GM18951 (cell line): ENCODE measurements around the gene SURF1.
A peak's percentile ranks its signal among the peaks of the same experiment; 100 is the strongest.
"Not testable (repeated sequence)": the region's sequence is repeated elsewhere in the genome, so short reads cannot be mapped to it uniquely, and the experiment has no call there.

Source experiments
- POLR2A ChIP-seq: IDR thresholded peaks from 4 replicates; pipeline ENCODE4 v1.6.1; 2011; ENCODE audit warnings: mild to moderate bottlenecking; ENCODE audit not compliant: insufficient read length, insufficient read depth; ENCODE audit errors: extremely low read depth
- in situ Hi-C: fragments of 300-500 bp; cut with MboI; formaldehyde crosslinking; loops from one replicate; pipeline ENCODE4 v1.12.0; 2022; ENCODE audit warnings: low sequenced_read_pairs, mixed read lengths, inconsistent platforms; ENCODE audit not compliant: unreplicated experiment

The SURF1 gene

DNA sequence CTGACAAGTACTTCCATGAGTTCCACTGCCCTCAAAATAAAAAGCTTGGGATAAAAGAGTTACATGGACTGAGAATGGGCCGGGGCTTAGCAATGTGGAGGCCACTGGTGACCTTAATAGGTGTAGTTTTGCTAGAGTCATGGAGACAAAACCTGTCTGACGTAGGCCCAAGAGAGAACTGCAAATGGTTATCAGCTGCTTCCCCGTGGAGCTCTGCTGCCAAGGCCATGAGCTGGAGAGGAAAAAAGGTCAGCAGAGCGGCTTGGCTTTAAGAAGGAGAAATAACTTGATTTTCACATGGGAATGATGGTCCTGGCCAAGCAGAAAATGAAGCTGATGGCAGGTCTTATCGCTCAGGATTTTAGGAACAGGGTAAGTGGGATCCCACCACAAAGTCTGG, 16.6 kb downstream of the SURF1 start:
- TF ChIP-seq POLR2A, result no peak

DNA sequence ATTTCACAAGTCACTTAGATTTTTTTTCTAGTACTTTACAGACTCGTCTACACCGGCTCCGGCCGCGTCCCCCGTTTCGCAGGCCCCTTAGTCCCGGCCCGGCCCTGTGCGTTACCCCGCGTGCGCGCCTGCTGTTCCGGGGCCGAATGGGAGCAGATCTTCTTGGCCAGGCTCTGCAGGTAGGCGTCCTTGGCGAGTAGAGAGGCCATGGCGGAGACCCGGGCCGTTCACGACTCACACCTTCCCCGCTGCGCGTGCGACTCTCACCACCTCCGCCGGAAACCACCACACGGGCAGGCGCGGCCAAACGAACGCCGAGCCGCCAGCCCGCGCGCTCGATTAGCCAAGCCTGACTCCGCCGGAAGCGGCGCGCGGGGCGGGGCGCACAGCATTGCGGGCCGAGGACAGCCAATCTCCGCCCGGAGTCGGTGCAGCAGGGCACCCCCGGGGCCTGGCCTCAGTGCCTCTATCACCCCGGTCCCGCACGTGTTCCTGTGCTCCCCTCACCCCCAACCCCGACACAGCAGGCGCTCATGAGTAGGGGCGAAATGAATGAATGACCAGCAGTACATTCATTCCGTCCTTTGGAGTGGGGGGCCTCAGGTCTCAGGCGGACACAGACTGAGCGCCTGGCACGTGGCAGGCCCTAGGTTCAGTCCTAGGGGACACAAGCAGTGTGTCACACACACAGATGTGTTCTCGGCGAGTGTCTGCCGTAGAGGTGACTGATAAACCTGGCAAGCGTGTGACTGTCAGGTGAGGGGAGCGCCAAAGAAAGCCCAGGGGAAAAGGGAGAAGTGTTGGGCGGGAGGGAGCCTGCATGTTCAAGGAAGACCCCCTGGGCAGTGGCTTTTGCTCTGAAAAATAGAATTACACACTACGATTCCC, 20.1 kb downstream of the SURF1 start, which contains the start of gene SURF6:
Gene SURF6 (minus strand): TSS at position 265 of the 888 bp plus-strand sequence. CDS start 56 bp downstream, at position 209.
- TF ChIP-seq POLR2A, result peak; percentile 84
- in situ Hi-C loops, result no loop called here

More for the DNA sequence above, 16.6 kb downstream of the SURF1 start:
- in situ Hi-C loops, result no loop called here

DNA sequence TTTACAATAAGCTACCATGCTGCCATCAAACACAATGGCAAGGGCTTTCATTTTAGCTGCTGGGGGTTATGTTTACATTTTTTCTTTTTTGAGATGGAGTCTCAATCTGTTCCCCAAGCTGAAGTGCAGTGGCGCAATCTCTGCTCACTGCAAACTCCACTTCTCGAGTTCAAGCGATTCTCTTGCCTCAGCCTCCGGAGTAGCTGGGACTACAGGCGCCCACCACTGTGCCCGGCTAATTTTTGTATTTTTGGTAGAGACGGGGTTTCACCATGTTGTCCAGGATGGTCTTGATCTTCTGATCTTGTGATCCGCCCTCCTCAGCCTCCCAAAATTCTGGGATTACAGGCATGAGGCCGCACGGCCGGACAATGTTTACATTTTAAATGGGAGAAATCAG, 21.4 kb downstream of the SURF1 start:
- in situ Hi-C loops, result not testable (repeated sequence)

DNA sequence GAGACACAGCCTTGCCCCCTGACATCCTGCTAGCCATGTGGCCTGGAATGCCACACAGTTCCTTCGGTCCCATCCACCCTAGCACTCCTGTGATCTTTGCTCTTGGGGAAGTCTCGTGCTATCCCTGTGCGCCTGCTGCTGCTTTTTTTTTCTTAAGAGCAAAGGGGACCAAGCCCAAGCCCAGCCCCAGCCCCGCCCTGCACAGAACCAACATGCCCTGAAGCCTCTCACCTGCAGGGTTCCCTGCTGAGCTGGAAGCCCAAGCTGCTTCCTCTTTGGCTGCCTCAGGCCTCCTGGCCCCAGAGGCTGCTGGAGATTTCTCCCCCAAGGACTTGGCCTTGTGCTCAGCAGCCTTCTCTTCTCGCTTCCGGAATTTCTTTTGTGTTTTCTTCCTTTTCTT, 22.1 kb downstream of the SURF1 start:
- no peak for TF ChIP-seq POLR2A
- in situ Hi-C loops, result no loop called here

DNA sequence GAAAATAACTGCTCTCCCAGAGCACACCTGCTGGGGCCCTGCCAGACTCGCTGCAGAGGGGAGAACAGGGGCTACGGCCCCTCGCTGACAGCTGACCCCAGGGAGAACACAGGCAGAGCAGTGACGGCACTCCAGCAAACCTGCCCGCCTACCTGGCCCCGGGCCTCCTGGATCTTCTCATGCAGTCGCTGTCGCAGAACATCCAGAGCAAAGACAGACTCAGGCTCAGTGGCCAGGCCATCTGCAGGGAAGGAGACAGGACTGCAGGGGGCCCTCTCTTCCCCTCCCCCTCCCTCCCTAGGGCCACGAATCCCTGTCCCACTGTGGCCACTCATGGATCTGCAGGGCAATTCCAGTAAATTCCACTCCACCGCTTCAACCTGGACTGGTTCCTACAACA, 22.7 kb downstream of the SURF1 start:
- in situ Hi-C loops, result no loop called here
- TF ChIP-seq POLR2A, result no peak

DNA sequence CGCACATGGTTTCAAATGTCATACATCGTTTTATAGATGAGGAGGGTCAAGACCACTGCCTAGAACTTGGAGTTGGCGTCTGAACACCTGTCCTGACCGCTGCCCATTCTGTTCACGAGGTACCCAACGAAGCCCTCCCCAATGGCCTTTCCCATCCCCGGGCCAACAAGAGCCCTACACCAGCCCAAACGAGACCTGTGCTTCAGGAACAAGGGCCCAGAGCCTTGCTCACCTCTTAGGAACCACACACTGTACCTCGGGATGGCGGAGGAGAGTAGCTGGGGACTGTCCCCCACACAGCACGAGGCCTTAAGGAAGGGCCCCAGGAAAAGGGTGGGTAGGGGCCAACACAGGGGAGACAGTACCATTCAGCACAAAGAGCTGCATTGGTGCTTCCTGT, 23.3 kb downstream of the SURF1 start:
- in situ Hi-C loops, result no loop called here
- no peak for TF ChIP-seq POLR2A

DNA sequence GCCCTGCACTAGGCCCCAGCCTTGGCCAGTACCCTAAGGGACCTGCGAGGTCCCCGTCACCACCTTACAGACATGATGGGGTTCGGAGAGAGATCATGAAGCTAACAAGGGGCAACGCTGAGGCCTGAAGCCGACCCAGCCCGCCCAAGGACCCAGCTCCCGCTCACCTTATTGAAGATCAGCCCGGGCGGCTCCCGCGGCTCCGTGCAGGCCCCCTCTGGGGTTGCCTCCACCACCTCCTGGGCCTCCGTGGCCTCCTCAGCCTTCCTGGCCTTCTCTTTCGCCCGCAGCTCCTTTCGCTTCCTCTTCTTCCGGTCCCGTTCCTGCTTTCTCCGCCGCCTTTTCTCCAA, 23.9 kb downstream of the SURF1 start:
- in situ Hi-C loops, result no loop called here

DNA sequence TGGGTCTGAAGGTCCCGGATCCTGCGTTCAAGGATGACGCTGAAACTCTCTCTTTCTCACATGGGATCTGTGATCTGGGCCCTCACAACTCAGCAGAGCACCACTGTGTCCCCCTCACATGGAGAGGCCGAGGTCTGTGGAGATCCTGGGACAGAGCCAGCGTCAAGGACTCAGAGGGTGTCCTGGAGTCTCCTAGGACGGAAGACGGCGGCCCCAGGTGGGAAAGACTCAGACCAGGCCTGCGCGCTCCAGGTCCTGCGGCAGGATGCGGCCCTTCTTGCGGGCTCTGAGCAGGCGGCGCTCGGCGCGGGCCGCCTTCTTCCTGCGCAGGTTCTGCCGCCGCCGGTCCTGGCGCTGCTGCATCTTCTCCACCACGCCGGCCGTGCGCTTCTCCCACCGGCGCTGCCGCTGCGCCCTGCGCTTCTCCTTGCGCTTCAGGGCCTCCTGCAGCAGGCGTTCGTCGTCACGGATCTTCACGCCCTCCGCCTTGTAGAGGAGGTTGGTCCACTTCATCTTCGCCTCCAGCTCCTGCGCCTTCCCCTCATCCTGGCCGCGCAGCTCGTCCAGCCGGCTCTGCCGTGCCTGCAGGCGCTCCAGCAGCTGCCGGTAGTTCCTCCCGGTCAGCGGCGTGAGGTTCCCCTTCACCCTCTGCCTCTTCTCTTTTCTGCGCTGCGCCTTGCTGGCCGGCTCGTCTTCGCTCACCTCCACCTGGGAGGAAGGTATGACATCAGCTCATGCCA, 24.5 kb downstream of the SURF1 start:
- TF ChIP-seq POLR2A, result no peak
- in situ Hi-C loops, result no loop called here

More for the DNA sequence above, 23.9 kb downstream of the SURF1 start:
- TF ChIP-seq POLR2A, result no peak

DNA sequence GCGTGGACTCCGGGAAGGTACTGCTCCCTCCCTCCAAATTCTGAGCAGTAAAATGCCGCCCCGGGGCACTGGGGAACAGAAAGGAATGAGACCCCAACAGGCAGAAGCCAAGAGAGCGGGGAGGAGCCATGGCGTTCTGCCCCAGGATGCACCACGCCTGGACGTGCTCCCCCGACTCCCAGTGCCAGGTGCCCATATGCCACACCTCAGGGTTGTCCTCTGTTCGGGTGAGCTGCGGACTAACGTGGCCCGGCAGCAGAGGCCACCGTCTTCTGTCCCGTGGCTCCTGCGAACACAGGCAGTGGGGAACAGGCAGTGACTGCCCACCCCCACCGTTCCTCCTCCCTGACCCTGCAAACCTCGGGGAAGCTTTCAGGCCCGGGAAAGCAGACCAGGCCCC, 25.1 kb downstream of the SURF1 start:
- in situ Hi-C loops, result no loop called here
- no peak for TF ChIP-seq POLR2A

DNA sequence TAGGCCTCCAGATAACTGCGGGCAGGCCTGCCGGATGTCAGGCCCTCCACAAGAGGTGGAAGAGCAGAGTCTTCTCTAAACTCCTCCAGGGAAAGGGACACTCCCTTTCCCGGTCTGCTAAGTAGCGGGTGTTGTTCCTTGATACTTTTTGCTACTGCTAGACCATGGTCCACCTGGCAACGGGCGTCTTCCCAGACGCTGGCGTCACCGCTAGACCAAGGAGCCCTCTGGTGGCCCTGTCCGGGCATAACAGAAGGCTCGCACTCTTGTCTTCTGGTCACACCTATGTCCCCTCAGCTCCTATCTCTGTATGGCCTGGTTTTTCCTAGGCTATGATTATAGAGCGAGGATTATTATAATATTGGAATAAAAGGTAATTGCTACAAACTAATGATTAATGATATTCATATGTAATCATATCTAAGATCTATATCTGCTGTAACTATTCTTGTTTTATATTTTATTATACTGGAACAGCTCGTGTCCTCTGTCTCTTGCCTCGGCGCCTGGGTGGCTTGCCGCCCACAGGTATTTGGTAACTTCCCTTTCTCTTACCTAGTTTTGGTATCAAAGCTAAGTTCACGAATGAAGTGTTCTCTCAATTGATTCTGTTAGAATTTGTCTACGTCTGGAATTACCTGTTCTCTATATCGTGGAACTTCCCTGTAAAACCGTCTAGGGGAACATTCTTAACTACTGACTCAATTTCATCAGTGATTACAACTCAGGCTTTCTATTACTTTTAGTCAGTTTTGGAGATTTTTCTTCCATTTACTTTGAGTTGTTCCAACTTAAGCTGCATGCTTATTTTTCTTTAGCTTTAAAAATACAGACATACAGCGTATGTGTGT, 26.8 kb downstream of the SURF1 start:
- in situ Hi-C loops, result not testable (repeated sequence)

DNA sequence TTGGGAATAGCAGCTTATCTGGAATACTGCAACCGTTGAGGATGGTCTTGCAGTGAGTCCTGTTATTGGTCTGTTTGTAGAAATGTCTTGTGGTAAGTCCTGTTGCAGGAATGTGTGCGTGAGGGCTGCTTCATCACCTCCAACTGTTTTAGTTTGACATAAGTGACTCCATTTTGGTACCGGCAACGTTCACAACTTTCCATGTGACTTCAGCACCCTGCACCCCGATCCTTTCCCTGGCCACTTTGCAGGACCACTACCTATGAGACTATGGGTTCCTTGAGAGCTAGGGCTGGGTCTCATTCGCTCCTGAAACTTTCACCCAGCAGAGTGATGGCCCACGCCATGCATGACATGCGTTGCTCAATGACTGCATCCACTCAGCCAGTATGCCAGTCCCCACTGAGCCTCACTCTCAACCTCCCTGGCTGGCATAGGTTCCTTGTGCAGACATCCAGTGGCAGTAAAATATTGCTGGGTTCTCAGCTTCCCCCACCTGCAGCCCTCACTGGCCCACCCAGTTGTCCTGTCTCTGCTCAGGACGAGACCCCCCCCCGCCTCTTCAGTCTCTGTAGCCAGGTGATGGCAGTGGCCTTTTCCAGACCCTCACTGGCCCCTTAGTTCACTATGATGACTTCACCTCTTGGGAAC, 28.3 kb downstream of the SURF1 start:
- TF ChIP-seq POLR2A, result no peak
- in situ Hi-C loops, result no loop called here

DNA sequence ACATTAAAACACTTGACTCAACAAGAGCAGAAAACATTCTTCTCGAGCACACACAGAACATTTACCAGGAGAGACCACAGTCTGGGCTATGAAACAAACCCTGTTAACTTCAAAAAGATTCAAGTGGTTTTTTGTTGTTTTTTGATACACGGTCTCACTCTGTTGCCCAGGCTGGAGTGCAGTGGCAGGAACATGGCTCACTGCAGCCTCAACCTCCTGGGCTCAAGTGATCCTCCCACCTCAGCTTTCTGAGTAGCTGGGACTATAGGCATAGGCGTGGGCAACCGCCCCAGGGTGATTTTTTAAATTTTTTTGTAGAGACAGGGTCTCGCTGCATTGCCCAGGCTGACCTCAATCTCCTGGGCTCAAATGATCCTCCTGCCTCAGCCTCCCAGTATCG, 29.3 kb downstream of the SURF1 start:
- in situ Hi-C loops, result not testable (repeated sequence)
